SK-N-SH treated with all-trans-retinoic acid at 6 μM for 48 hours (cell line): Measurements from ENCODE around the gene FARS2.

Source experiments
- ATAC-seq: fragments of 200-7000 bp; cut with Tn5 transposase; 3 replicates; pipeline ENCODE4 v1.9.1; 2020; ENCODE audit warnings: mild to moderate bottlenecking, moderate library complexity
- ARNTL ChIP-seq: fragments of 450-650 bp; formaldehyde crosslinking; IDR thresholded peaks from 2 replicates; pipeline ENCODE4 v1.5.0; 2020; ENCODE audit warnings: low read depth, mild to moderate bottlenecking, moderate library complexity, borderline replicate concordance
- BACH2 ChIP-seq: fragments of 250-450 bp; sonication (Bioruptor Pico); IDR thresholded peaks from 2 replicates; pipeline ENCODE4 v1.9.0; 2021; ENCODE audit warnings: mild to moderate bottlenecking, borderline replicate concordance
- CSDC2 ChIP-seq: fragments of 250-450 bp; sonication (Bioruptor Pico); IDR thresholded peaks from 2 replicates; pipeline ENCODE4 v1.5.0; 2020; ENCODE audit warnings: mild to moderate bottlenecking, moderate library complexity
- ESRRG ChIP-seq: fragments of 250-450 bp; sonication (Bioruptor Pico); IDR thresholded peaks from 2 replicates; pipeline ENCODE4 v1.6.1; 2021; ENCODE audit warnings: mild to moderate bottlenecking
- GLIS3 ChIP-seq: fragments of 250-450 bp; sonication (Bioruptor Pico); IDR thresholded peaks from 2 replicates; pipeline ENCODE4 v1.5.0; 2020; ENCODE audit warnings: mild to moderate bottlenecking, moderate library complexity
- ISL1 ChIP-seq: fragments of 250-450 bp; sonication (Bioruptor Pico); IDR thresholded peaks from 2 replicates; pipeline ENCODE4 v2.1.2; 2022; ENCODE audit warnings: mild to moderate bottlenecking, moderate library complexity
- OSR1 ChIP-seq: fragments of 250-450 bp; sonication (Bioruptor Pico); IDR thresholded peaks from 2 replicates; pipeline ENCODE4 v1.8.0; 2022; ENCODE audit warnings: moderate library complexity, mild to moderate bottlenecking, inconsistent platforms
- PPARA ChIP-seq: fragments of 250-450 bp; sonication (Bioruptor Pico); IDR thresholded peaks from 2 replicates; pipeline ENCODE4 v1.5.0; 2020; ENCODE audit warnings: mild to moderate bottlenecking, borderline replicate concordance
- RARB ChIP-seq: fragments of 250-450 bp; sonication (Bioruptor Pico); IDR thresholded peaks from 2 replicates; pipeline ENCODE4 v1.8.0; 2021; ENCODE audit warnings: mild to moderate bottlenecking, moderate library complexity
- SNAI2 ChIP-seq: fragments of 250-450 bp; sonication (Bioruptor Pico); IDR thresholded peaks from 2 replicates; pipeline ENCODE4 v1.5.0; 2020; ENCODE audit warnings: mild to moderate bottlenecking, moderate library complexity
- TCF4 ChIP-seq: fragments of 250-450 bp; sonication (Bioruptor Pico); IDR thresholded peaks from 2 replicates; pipeline ENCODE4 v1.8.0; 2021; ENCODE audit warnings: mild to moderate bottlenecking, moderate library complexity, borderline replicate concordance
- TOX ChIP-seq: fragments of 250-450 bp; sonication (Bioruptor Pico); IDR thresholded peaks from 2 replicates; pipeline ENCODE4 v1.8.0; 2021; ENCODE audit warnings: mild to moderate bottlenecking, moderate library complexity, borderline replicate concordance
- ZC3H10 ChIP-seq: fragments of 250-450 bp; sonication (Bioruptor Pico); IDR thresholded peaks from 2 replicates; pipeline ENCODE4 v1.5.1; 2021; ENCODE audit warnings: mild to moderate bottlenecking, moderate library complexity
- ZFP3 ChIP-seq: fragments of 250-450 bp; sonication (Bioruptor Pico); IDR thresholded peaks from 2 replicates; pipeline ENCODE4 v1.5.0; 2020; ENCODE audit warnings: mild to moderate bottlenecking, moderate library complexity
- ZFP30 ChIP-seq: fragments of 450-650 bp; formaldehyde crosslinking; IDR thresholded peaks from 2 replicates; pipeline ENCODE4 v1.5.0; 2022; ENCODE audit warnings: mild to moderate bottlenecking, moderate library complexity
- ZNF565 ChIP-seq: fragments of 450-650 bp; formaldehyde crosslinking; conservative IDR thresholded peaks from 2 replicates; pipeline ENCODE4 v1.5.0; 2020; ENCODE audit warnings: low read depth, mild to moderate bottlenecking, moderate library complexity
- ZNF70 ChIP-seq: fragments of 450-650 bp; formaldehyde crosslinking; IDR thresholded peaks from 2 replicates; pipeline ENCODE4 v1.5.0; 2020; ENCODE audit warnings: mild to moderate bottlenecking, moderate library complexity
- ZNF8 ChIP-seq: fragments of 450-650 bp; formaldehyde crosslinking; IDR thresholded peaks from 2 replicates; pipeline ENCODE4 v1.5.0; 2020; ENCODE audit warnings: mild to moderate bottlenecking, moderate library complexity
- TF ChIP-seq, protein P1 (sequence below): fragments of 250-450 bp; sonication (Bioruptor Pico); IDR thresholded peaks from 2 replicates; pipeline ENCODE4 v1.5.0; 2020; ENCODE audit warnings: mild to moderate bottlenecking, moderate library complexity
- TF ChIP-seq, protein P2 (sequence below): fragments of 250-450 bp; sonication (Bioruptor Pico); IDR thresholded peaks from 2 replicates; pipeline ENCODE4 v1.5.1; 2020; ENCODE audit warnings: low read depth, mild to moderate bottlenecking, moderate library complexity
- TF ChIP-seq, protein P3 (sequence below): fragments of 250-450 bp; sonication (Bioruptor Pico); IDR thresholded peaks from 2 replicates; pipeline ENCODE4 v1.8.0; 2020; ENCODE audit warnings: mild to moderate bottlenecking, moderate library complexity, borderline replicate concordance
- TF ChIP-seq, protein P4 (sequence below): fragments of 250-450 bp; sonication (Bioruptor Pico); IDR thresholded peaks from 2 replicates; pipeline ENCODE4 v1.8.0; 2021; ENCODE audit warnings: low read depth, mild to moderate bottlenecking, moderate library complexity, borderline replicate concordance

FARS2 gene

DNA sequence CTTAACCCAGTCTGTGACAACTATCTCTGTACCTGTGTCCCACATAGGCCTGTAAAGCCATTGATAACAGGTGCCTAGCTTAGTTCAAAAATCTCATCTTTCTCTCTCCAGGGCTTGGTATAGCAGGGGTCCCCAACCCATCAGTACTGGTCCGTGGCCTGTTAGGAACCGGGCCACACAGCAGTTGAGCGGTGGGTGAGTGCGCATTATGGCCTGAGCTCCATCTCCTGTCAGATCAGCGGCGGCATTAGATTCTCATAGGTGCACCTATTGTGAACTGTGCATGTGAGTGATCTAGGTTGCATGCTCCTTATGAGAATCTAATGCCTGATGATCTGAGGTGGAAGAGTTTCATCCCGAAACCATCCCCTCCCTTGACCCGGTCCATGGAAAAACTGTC, 3.9 kb upstream of the FARS2 start:
- TF ChIP-seq TCF4 (CRISPR knock-in tag) (no peak), ZNF70 (CRISPR knock-in tag) (no peak), ZFP30 (CRISPR knock-in tag) (no peak), OSR1 (CRISPR knock-in tag) (no peak), PPARA (CRISPR knock-in tag) (no peak), CSDC2 (no peak), ZNF565 (CRISPR knock-in tag) (no peak), ISL1 (CRISPR knock-in tag) (no peak), RARB (CRISPR knock-in tag) (no peak), GLIS3 (CRISPR knock-in tag) (no peak), SNAI2 (CRISPR knock-in tag) (no peak)
- TF ChIP-seq, protein P1, sequence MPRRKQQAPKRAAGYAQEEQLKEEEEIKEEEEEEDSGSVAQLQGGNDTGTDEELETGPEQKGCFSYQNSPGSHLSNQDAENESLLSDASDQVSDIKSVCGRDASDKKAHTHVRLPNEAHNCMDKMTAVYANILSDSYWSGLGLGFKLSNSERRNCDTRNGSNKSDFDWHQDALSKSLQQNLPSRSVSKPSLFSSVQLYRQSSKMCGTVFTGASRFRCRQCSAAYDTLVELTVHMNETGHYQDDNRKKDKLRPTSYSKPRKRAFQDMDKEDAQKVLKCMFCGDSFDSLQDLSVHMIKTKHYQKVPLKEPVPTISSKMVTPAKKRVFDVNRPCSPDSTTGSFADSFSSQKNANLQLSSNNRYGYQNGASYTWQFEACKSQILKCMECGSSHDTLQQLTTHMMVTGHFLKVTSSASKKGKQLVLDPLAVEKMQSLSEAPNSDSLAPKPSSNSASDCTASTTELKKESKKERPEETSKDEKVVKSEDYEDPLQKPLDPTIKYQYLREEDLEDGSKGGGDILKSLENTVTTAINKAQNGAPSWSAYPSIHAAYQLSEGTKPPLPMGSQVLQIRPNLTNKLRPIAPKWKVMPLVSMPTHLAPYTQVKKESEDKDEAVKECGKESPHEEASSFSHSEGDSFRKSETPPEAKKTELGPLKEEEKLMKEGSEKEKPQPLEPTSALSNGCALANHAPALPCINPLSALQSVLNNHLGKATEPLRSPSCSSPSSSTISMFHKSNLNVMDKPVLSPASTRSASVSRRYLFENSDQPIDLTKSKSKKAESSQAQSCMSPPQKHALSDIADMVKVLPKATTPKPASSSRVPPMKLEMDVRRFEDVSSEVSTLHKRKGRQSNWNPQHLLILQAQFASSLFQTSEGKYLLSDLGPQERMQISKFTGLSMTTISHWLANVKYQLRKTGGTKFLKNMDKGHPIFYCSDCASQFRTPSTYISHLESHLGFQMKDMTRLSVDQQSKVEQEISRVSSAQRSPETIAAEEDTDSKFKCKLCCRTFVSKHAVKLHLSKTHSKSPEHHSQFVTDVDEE (CRISPR knock-in tag), result no peak
- TF ChIP-seq, protein P2, sequence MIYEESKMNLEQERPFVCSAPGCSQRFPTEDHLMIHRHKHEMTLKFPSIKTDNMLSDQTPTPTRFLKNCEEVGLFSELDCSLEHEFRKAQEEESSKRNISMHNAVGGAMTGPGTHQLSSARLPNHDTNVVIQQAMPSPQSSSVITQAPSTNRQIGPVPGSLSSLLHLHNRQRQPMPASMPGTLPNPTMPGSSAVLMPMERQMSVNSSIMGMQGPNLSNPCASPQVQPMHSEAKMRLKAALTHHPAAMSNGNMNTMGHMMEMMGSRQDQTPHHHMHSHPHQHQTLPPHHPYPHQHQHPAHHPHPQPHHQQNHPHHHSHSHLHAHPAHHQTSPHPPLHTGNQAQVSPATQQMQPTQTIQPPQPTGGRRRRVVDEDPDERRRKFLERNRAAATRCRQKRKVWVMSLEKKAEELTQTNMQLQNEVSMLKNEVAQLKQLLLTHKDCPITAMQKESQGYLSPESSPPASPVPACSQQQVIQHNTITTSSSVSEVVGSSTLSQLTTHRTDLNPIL (CRISPR knock-in tag), result no peak
- no peak for ATAC-seq

DNA sequence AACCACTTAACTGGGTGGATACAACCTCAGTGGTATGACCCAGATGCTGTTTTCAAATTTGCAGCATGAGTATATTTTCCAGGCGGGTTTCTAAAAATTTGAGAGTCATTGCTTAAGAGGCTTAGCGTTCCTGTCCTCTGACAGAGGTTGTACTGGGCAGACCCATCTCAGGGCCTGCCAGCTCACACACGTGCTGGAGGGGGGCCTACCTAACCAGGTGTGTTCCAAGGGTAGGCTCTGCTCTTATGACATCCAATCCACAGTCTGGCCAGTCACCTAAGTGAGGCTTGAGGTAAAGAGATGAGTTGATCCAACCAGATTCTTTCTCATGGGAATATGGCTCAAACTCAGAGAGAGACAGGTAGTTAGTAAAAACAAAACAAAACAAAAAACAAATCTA, 1.9 kb upstream of the FARS2 start:
- TF ChIP-seq ZC3H10 (CRISPR knock-in tag), result no peak
- TF ChIP-seq, all 23 proteins: peak for 0
- no peak for ATAC-seq

DNA sequence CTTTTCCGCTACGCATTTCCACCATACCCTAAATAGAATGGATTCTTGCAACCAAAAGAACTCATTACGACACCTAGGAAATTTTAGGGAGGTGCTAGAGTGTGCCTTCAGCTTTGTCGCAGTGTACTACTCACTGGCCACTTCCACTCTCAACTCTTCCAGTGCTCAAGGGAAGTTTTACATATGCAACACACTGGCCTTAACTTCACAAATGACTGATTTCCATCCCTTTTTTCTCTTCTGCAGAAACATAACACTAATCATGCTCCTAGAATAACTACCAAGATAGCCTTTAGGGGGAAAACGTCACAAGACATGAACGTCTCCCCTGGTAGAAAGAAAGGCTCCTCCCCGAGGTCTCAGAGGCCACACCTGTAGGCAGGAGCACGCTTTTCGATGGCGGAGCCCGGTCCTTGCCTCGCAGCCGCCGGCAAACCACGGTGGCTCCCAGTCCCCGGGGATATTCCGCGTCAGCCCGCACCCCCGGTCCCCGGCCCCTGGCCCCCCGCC, 1.1 kb upstream of the FARS2 start:
- peak; percentile 74 for ATAC-seq

DNA sequence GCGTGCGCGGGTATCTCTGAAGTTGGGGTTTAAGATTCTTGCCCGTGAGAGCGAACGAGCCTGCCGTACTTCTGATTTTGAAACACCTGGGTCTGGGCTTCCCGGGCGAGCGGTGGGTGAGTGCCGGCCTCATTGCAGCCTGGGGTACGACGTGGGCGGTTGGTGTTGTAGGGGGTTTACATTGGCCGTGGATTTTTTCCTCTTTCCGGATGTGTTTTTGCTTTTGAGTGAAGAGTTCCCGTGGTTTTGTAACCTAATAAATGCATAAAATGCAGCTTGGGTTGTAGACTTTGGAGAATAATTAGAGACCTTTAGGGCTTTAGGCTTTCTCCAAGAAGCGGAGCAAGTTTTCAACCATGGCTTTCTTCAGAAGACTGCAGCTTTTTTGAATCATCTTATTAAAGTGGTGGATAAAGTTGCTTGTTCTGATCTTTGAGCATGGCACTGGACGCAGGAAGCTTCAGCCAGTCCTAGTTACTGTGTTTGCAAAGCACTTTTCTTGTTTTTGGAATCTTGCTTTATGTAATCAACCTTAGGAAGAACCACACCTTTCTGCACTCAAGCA, 314 bp downstream of the FARS2 start:
- no peak; the same call in 2 of the 3 replicates for ATAC-seq
- TF ChIP-seq SNAI2 (CRISPR knock-in tag) (no peak), ZNF8 (CRISPR knock-in tag) (no peak), ZC3H10 (CRISPR knock-in tag) (no peak), ZFP3 (CRISPR knock-in tag) (no peak), CSDC2 (no peak), TCF4 (CRISPR knock-in tag) (no peak), ISL1 (CRISPR knock-in tag) (no peak), OSR1 (CRISPR knock-in tag) (no peak), GLIS3 (CRISPR knock-in tag) (no peak), ZNF70 (CRISPR knock-in tag) (no peak), PPARA (CRISPR knock-in tag) (no peak)
- TF ChIP-seq, protein P1 (CRISPR knock-in tag), result no peak
- TF ChIP-seq, protein P3, sequence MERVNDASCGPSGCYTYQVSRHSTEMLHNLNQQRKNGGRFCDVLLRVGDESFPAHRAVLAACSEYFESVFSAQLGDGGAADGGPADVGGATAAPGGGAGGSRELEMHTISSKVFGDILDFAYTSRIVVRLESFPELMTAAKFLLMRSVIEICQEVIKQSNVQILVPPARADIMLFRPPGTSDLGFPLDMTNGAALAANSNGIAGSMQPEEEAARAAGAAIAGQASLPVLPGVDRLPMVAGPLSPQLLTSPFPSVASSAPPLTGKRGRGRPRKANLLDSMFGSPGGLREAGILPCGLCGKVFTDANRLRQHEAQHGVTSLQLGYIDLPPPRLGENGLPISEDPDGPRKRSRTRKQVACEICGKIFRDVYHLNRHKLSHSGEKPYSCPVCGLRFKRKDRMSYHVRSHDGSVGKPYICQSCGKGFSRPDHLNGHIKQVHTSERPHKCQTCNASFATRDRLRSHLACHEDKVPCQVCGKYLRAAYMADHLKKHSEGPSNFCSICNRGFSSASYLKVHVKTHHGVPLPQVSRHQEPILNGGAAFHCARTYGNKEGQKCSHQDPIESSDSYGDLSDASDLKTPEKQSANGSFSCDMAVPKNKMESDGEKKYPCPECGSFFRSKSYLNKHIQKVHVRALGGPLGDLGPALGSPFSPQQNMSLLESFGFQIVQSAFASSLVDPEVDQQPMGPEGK (CRISPR knock-in tag), result no peak

More for the DNA sequence above, 1.1 kb upstream of the FARS2 start:
- TF ChIP-seq ISL1 (CRISPR knock-in tag), result no peak
- no peak for TF ChIP-seq ZFP30 (CRISPR knock-in tag)
- TF ChIP-seq CSDC2, result no peak
- TF ChIP-seq, protein P3 (CRISPR knock-in tag), result no peak
- no peak for TF ChIP-seq ZNF70 (CRISPR knock-in tag)
- no peak for TF ChIP-seq RARB (CRISPR knock-in tag)
- no peak for TF ChIP-seq ARNTL (CRISPR knock-in tag)
- TF ChIP-seq TOX (CRISPR knock-in tag), result no peak
- no peak for TF ChIP-seq BACH2 (CRISPR knock-in tag)
- no peak for TF ChIP-seq ESRRG (CRISPR knock-in tag)
- TF ChIP-seq, protein P4, sequence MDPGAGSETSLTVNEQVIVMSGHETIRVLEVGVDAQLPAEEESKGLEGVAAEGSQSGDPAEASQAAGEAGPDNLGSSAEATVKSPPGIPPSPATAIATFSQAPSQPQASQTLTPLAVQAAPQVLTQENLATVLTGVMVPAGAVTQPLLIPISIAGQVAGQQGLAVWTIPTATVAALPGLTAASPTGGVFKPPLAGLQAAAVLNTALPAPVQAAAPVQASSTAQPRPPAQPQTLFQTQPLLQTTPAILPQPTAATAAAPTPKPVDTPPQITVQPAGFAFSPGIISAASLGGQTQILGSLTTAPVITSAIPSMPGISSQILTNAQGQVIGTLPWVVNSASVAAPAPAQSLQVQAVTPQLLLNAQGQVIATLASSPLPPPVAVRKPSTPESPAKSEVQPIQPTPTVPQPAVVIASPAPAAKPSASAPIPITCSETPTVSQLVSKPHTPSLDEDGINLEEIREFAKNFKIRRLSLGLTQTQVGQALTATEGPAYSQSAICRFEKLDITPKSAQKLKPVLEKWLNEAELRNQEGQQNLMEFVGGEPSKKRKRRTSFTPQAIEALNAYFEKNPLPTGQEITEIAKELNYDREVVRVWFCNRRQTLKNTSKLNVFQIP (CRISPR knock-in tag), result no peak
- no peak for TF ChIP-seq TCF4 (CRISPR knock-in tag)
- TF ChIP-seq, all 23 proteins: peak for 0
